Measurements from ENCODE around the gene PPIH.
"Not testable (repeated sequence)": the region's sequence is repeated elsewhere in the genome, so short reads cannot be mapped to it uniquely, and the experiment has no call there.

Gene PPIH

DNA sequence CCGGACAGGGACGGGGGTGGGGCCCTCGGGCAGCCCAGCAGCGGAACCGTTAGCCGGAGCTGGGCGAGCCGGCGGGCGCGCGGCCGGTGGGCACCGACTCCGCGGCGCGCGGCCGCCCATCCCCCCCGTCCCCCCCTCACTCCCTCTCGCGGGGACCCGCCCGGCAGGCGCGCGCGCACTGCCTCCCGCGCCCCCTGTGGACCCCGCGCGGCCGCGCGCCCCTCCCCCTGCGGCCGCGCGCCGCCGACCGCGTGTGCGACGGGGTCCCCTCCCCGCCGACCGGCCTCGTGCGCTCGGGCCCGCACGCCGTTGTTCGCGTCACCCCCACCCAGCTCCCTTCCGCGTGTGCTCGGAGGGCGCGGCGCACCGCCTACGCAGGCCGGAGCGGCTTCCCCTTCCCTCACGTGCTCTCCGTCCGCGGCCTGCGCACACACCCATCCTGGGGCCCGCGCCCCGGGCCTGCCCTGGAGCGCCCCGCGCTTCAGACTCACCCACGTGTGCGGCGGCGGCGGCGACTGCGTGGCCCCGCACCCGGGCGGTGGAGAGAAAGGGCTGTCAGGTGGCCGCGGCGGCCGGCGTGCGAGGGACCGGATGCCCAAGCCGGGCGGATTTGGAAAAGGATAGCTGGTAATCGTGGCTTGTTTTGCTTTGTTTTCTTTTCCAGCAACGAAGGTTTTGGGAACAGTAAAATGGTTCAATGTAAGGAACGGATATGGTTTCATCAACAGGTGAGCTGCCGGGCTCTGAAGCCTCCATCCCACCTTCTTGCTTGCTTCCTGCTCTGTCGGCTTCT, 24.7 kb downstream of the PPIH start:
- DNase-seq, result peak; percentile 40

DNA sequence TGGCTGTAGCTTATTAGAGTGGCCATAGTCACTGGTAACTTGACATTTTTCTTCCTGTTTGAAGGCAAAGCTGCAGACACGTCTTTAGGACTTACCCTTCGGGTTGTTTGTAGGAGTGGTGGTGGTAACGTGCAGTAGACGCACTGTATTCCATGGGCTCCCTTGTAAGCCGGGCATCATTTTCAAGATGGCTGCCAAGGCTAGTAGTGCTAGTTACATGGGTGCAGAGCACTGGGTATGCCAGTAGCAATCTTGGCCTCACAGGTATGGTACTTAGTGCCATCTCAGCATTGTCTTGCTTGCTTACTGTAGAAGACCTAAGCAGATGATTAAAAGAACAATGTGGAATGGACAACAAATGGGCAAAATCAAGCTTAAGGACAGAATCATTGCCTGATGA, 25.9 kb downstream of the PPIH start:
- no peak for DNase-seq

DNA sequence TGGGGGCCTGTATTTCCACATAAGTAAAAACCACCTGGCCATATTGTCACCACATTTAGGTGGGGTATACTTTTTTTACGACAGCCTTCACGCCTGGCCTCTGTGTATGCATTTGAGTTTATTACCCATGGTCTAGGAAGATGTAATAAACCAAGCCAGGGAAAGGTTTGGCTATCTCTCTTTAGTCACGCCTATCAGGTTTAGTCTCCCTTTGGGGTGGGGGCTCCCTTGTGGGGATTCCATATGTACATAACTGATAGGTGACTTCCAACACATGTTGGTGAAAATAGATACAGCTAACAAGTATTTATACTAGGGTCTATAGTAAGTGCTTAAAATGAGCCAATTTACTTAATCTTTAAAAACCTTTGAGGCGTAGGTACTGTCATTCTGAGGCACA, 28.2 kb downstream of the PPIH start:
- DNase-seq, result no peak

DNA sequence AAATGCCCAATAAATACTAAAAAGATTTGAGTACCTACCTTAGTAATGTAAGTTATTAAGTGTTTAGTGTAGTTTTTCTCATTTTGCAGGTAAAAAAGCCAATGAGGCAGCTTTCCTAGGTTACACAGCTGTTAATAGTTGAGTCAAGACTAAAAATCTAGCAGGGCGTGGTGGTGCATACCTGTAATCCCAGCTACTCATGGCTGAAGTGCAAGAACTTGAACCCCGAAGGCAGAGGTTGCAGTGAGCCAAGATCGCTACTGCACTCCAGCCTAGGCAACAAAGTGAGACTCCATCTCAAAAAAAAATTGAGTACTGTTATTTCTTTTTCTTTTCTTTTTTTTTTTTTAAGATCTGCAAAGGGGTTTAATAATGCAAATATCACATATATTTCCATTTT, 31.7 kb downstream of the PPIH start:
- no peak for DNase-seq

DNA sequence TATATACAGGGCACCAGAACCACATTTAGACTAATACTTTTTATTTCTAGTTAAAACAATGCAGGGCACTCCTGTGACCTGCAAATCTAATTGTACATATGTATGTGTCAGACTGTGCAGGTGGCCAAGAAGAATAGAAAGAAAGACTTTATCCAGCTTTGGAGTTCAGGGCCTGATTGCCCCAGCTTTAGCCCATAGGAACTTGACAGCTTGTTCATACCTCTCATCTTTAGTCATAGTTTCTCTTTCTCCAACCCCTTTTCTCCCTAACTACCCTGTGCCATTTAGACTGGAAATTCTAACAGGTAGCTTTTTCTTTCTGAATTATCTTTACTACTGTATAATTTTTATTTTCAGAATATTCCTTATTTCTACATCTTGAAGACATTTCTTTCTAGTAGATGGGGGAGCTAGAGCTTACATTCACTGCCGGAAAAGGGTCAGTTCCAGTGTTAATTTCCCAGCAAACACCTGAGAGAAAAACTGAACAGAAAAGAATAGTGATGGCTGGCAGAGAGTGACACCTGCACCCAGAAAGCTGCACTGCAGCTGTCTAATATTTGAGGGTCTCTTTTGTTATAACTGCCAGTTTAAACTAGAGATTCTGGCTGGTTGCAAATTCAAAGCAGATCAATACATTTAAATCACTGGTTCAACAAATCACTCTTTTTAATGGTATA, 32.4 kb downstream of the PPIH start:
- DNase-seq, result no peak

DNA sequence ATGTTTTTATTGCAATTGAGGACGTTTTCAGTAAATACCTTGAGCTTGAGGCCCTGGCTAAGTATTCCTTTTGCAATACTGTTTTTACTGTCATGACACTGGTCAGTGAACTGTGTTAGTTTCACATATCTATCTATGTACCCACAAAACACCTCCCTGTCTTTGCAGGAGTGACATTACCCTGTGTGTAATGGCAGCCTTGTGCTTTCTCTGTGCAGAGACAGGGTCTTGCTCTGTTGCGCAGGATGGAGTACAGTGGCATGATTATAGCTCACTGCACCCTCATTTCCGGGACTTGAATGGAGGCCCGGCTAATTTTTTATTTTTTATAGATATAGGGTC, 32.9 kb downstream of the PPIH start:
- DNase-seq, result no peak

DNA sequence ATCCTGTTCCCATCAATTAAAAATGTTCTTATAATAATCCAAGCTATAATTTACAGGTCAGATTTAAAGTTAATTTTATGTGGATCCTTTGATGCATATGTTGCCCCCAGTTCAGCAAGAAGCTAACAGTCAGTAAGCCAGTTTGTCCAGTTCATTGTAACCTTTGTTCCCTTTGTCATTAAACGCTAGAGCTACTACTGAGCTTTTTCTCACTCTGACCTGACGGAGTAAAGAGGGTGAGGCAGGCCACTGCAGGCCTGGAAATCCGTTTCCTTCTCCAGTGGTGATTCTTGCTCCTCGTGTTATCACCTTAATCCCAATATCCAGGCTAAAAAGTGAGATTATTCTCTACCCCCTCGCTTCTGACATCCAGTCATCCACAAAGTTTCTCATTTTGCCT, 34.2 kb downstream of the PPIH start:
- no peak for DNase-seq

DNA sequence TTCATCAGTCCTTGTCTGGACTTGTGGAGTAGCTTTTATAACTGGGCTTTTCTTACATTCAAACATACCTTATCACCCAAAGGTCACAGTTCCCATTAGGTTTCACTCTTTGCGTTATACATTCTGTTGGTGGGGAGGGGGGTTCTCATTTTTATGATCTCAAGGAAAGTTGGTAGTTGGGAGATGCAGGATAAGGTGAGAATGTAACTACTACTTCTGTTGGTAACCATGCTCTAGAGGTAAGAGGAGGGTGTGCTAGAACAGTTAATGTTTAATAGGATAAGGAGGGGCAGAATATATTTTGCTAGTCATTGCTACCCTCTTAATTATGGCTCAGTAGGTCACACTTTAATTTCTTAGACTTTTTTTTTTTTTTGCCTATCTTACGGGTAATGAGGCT, 34.7 kb downstream of the PPIH start:
- DNase-seq, result no peak

DNA sequence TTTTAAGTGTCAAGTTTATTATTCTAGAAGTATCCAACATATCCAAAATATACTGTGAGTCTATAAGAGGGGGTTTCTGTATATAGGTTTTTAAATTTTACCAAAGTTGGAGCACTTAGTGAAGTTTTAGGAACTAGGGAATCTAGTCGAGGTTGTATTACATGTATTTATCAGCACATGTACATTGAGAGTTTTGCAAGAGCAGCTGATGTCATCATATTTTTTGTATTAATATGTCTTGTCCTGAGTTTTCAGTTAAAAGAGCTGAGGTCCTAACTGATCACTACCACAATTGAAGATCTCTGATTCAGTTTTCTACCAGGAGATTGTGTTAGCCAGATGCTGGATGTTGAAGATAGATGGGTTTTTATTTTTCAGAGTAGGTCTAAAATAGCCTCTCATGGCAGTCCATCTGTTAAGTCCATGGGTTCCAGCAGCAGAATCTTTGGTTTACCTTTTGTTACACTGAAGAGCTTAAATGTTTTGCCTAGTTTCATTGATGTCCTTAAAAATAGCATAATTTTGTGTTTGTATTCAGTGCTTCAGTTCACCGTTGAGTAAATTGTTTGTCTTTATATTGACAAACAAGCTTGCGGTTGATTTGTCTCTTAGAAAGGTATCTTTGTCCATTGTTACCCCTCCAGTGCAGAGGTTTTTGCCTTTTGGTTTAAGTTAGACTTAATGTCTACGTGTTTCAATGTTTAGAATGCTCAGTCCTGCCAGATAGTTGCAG, 40.0 kb downstream of the PPIH start:
- no peak for DNase-seq

DNA sequence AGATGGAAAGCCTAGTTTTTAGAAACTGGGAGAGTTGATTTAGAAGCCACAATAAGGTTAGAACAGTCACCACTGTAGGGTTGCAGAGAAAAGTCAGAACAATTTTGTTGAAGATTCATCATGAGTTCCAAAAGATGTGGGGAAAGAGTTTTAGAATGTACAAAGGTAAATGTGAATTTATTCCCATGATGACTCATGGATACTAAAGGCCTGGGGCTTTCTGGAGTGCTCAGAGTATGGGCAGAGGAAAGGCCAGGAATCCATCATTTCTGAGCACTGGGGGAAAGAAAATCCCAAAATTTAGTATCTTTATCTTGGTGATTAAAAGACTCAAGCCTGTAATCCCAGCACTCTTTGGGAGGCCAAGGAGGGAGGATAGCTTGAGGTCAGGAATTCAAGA, 41.8 kb downstream of the PPIH start:
- no peak for DNase-seq

DNA sequence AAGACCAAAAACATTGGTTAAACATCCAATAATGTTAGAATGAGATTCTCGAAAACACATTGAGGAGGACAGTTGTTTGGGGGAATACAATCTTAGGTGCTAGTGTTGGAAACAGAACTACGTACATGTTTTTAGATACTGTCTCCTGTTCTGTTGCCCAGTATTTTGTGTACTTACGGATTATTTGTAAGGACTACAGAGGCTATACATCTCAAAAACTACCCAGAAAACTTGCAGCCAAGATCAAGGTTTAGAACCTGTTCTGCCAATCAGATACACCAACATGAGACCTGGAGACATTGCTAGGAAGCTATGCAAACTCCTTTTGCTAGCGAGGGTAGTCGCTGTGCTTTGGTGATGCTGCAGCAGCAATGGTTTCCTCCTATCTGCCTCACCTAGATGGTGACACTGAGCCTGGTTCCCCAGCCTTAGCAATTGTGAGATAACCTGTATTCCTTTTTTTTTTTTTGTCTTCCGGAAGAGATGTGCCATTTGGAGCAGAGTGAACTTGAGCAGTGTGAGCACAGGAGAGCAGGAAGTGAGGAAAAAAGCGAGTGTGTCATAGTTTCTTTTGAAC, 45.8 kb downstream of the PPIH start:
- DNase-seq, result no peak

DNA sequence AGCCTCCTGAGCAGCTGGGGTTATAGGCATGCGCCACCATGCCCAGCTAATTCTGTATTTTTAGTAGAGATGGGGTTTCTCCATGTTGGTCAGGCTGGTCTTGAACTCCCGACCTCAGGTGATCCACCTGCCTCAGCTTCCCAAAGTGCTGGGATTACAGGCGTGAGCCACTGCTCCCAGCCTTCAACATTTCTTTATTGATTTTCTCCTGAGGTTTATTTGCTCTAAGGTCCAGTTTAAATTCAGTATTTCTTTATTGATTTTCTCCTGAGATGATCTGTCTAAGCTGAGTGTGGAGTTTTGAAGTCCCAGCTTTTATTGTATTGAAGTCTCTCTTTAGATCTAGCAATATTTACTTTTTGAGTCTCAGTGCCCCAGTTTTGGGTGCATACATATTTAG, 54.6 kb downstream of the PPIH start:
- DNase-seq, result not testable (repeated sequence)

DNA sequence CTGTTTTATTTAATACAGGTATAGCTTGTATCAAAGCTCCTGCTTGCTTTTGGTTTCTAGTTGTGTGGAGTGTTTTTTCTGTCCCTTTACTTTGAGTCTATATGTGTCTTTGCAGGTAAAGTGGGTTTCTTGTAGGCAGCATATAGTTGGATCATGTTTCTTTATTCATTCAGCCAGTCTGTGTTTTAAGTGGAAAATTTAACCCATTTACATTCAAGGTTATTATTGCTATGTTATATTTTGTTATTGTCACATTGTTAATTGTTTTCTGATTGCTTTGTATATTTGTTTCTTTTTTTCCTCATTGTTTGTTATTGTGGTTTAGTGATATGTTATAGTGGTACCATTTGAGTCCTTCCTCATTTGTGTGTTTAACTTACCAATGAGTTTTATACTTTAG, 55.1 kb downstream of the PPIH start:
- no peak for DNase-seq

DNA sequence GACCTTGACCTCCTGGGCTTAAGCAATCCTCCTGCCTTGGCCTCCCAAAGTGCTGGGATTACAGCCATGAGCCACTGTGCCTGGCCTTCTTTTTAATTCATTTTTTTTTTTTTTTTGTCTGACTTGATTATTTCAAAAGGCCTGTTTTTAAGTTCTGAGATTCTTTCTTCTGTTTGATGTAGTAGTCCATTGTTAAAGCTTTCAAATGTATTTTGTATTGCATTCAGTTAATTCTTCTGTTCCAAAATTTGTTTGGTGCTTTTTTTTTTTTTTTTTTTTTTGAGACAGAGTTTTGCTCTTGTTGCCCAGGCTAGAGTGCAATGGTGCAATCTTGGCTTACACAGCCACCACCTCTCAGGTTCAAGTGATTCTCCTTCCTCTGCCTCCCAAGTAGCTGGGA, 56.2 kb downstream of the PPIH start:
- not testable (repeated sequence) for DNase-seq

DNA sequence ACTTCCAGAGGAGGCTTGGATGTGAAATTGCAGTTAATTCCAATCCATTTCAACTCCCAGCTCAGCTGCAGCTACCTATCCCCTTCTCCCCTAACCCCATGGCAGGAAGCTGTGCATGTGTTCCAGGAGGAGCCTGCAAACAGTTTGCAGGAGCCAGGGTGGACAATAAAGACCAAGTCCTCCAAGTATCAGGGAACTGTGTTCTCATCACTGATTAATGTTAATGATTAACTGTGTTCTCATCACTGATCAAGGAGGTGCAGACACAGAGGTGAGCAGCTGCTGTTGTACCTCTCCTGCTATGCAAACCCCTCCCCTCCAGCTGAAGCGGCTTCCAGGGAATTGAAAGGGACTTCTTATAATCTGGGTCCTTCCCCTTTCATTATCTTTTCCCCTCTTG, 62.6 kb downstream of the PPIH start:
- no peak for DNase-seq

DNA sequence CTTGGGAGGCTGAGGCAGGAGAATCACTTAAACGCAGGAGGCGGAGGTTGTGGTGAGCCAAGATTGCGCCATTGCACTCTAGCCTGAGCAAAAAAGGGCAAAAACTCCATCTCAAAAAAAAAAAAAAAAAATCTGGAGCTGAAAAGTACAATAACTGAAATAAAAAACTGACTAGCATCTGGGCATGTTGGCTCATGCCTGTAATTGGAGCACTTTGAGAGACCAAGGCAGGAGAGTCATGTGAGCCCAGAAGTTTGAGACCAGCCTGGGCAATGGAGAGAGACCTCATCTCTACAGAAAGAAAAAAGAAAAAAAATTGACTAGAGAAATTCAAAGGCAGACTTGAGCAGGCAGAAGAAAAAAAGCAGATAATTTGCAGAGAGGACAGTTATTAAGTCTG, 63.7 kb downstream of the PPIH start:
- no peak for DNase-seq

DNA sequence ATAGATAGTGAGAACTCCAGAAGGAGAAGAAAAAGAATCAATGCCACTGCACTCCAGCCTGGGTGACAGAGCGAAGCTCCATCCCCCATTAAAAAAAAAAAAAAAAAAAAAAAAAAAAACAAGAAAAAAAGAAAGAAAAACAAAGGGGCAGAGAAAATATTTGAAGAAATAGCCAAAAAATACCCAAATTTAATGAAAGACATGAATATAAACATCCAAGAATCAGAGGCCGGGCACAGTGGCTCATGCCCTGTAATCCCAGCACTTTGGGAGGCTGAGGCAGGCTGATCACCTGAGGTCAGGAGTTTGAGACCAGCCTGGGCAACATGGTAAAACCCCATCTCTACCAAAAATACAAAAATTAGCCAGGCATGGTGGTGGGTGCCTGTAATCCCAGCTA, 64.2 kb downstream of the PPIH start:
- DNase-seq, result not testable (repeated sequence)

DNA sequence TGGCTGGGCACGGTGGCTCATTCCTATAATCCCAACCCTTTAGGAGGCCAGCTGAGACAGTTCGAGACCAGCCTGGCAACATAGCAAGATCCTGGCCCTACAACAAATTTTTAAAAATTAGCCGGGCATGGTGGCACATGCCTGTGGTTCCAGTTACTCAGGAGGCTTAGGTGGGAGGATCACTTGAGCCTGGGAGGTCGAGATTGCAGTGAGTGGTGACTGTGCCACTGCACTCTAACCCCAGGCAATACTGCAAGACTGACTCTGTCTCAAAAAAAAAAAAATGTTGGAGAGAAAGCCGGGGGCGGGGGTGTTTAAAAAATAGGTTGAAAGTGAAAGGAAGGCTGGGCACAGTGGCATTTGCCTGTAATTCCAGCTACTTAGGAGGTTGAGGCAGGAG, 65.3 kb downstream of the PPIH start:
- DNase-seq, result no peak

DNA sequence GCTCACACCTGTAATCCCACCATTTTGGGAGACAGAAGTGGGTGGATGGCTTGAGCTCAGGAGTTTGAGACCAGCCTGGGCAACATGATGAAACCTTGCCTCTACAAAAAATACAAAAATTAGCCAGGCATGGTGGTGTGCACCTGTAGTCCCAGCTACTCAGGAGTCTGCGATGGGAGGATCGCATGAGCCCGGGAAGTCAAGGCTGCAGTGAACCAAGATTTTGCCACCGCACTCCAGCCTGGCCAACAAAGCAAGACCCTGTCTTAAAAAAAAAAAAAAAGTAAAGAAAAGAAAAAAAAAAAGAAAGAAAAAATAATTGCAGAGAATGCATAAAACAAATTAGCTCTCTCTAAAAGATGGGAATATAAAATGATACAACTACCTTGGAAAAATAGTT, 67.6 kb downstream of the PPIH start:
- DNase-seq, result not testable (repeated sequence)
